HG02973 (cell line): Measurements from ENCODE around the gene VASH2.
"Not testable (repeated sequence)": the region's sequence is repeated elsewhere in the genome, so short reads cannot be mapped to it uniquely, and the experiment has no call there.

Experiments
- ATAC-seq: cut with Tn5 transposase; IDR thresholded peaks from one replicate; pipeline ENCODE4 v1.9.1; 2021; ENCODE audit warnings: moderate library complexity; ENCODE audit not compliant: unreplicated experiment

VASH2 gene

DNA sequence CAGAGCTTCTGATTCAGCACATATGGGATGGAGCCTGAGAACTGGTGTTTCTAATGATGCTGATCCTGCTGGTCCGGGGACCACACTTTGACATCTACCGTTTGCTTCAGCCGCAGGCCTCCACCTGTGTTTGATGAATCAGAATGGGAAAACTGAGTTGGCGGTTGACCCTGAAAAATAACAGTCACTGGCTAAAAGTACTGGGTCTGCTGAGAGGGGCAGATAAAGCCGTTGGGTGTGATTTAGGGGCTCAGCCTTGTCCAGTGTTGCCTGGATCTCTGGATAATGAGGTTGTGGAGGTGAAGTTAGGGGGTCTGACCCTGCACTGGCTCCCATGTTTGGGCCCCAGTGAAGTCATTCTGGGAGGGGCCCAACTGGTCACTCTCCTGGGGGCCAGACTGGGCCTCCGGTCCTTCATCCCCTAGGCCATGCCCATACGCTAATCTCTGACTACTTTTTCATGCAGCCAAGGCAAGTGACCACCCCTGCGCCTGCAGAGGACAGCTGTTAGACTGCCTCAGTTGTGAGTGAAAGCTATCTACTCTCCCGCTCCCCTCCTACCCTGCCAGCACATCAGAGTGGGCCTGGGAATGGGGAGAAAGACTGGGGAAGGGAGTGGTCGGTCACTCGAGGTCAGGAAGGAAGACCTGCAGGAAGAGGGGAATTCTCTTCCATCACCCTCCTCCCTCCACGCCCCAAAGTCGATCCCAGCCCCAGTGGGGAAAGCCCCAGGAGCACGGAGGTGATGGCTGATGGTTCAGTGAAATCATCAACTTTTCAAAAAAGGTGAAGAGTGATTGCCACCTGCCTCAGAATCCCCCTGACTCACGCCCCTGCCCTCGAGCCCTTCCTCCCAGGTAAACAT, 27.7 kb downstream of the VASH2 start:
- ATAC-seq, result peak; percentile 37

DNA sequence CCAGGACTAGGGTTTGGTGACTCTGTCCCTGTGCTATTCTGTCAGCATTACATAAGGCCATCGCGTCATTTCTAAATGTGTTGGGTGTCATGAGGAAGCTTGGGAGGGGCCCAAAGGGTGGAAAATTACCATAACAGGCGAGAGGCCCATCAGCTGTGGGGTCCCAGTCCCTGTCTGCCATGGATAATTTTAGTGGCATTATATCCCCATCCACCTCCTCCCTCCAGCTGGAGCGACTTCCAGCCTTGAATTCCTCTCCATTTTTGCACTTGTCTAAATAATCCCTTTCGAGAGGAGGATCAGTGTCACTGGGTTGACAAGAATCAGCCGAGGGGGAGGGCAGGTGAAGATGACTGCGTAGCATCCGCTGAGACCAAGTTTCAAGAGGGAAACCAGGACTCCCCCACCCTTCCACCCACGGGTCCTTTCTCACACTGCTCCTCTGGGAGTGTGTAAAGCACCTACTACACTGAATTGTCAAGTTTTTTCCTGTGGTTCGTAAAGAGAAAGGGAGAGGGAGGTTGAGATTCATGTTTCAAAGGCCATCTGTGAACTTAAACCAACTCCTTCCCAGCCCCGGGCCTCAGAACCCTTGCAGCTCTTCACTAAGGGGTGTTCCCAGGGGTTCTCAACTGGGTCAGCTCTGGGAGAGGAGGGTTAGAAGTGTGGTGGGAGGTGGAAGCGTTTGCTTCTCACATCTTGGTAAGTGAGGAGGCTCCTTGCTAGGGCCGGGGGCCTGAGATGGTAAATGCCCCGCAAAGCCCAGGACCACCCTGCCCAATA, 29.2 kb downstream of the VASH2 start:
- peak; percentile 63 for ATAC-seq

DNA sequence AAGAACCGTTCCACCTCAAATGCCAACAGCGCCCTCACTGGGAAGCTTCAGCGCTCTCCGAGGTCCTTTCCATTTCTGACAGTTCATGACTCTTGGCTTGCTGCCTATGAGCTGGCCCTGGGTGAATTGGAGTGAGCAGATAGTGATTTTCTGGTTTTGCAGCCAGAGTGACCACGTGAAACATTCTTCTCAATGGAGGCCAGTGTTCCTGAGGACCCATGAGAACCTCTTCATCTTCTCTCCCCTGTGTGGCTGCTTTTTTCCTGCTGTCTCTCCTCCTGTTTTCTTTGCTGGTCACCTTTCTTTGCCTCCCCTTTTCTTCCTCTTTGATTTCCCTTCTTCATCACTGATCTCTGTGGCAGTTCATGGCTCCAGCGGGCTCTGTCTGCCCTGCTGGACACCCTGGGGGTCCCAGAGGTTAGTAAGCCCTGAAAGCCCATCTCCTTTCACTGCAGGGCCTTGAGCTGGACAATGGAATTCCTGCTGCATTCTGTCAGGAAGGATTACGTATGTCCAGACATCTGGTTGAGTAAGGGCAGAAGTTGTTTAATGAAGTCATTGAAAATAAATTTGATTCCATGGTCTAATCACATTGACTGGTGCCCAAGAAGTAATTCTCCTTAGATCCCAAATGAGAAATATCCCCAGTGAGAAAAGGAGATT, 29.9 kb downstream of the VASH2 start:
- no peak for ATAC-seq

DNA sequence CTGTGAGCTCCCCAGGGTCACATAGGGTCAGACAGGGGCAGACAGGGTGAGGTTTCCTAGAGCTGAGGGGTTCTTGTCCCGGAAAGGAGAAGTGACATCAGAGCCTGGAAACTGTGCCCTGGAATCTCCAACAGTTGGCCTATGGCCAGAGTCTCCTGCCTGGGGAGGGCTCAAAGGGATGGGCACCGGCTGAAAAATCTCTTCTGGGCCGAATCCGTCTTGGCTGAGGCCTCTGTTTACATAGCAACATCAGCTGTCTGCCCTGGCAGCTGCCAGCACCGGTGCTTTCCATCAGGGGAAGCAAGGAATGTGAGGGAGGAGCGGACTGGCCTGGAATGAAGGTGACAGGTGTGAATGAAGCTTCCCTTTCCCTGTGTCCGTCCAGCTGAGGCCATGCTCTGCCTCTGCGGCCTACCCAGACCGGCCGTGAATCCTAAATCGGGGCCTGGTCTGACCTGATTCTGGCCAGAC, 30.7 kb downstream of the VASH2 start:
- ATAC-seq, result no peak

DNA sequence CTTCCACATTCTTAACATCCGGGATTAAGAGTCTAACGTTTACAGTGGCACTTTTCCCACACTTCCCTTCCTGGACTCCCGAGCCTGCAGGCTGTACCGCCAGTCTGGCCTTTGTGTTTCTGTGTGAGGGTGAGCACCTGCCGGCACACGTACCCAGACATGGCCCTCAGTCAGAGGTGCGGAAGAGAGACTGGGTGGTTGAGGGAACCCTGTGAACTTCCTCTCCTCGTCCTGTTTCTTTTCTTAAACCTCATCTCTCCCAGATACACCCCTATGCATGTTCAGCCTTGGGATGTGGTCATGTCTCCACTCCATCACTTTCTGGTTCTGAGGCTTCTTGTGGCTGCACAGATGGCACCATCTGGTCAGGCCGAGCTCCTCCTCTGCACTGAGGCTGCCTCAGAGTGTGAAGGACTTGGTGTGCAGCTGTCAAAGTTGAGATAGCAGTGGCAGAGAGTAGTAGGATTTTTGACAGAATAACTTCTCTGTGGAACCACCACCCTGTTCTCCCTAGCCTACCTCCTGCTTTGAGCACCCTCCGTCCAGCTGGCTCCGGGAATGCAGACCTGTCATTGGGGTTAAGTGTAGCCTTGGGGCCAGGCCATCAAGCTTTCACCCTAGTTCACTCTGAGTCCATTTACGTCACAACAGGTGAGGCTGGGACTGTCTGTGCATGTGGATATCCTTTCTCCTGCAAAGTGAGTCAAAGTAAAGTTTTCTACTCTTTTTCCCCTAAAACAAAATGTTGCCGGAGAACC, 31.4 kb downstream of the VASH2 start:
- ATAC-seq, result peak; percentile 59

DNA sequence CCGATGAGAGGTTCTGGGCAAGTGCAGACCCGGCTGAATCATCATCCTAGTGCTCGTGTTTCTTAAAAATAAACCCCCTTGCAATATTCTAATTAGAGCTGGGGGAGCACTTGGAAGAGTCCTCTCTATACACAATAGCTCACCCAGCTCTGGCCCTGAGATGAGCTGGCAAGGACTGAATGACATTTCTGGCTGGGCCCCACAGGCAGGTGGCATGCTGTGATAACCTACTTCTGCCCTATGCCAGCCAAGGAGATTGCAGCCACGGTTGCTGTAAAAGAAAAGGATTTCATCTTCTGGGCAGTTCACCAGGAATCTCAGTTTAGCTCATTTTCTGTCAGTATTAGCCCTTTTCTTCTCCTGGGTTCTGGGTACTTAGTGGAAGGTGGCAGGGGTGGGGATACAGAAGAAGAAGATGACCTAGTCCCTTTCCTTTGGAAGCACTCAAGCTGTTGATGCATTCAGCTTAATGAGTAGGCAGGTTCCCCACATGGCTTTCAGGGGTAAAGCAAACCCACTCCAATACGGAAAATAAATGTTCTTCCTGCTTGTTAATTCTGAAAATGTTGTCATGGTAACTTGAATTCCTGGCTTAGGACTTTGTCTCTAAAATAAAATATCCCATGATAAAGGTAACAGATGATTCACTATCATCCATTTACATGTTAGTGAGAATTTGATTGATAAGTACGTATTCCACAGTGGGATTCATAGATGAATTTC, 32.2 kb downstream of the VASH2 start:
- ATAC-seq, result no peak

DNA sequence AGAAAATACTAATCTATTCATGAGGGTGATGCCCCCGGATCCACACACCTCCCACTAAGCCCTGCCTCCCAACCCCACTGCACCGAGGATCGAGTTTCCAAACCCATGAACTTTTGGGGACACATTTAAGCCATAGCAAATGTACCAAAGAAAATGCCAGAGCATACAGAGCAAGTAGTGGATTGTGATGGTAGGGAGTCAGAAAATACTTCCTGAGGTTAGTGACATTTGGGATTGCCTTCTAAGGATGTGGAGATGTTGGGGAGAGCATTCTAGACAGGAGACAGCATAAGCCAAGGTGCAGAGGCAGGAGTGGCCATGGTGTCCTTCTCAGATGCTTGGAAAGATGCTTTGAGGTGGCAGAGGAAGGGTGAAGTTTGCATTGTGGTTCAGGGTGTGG, 33.1 kb downstream of the VASH2 start:
- ATAC-seq, result no peak

DNA sequence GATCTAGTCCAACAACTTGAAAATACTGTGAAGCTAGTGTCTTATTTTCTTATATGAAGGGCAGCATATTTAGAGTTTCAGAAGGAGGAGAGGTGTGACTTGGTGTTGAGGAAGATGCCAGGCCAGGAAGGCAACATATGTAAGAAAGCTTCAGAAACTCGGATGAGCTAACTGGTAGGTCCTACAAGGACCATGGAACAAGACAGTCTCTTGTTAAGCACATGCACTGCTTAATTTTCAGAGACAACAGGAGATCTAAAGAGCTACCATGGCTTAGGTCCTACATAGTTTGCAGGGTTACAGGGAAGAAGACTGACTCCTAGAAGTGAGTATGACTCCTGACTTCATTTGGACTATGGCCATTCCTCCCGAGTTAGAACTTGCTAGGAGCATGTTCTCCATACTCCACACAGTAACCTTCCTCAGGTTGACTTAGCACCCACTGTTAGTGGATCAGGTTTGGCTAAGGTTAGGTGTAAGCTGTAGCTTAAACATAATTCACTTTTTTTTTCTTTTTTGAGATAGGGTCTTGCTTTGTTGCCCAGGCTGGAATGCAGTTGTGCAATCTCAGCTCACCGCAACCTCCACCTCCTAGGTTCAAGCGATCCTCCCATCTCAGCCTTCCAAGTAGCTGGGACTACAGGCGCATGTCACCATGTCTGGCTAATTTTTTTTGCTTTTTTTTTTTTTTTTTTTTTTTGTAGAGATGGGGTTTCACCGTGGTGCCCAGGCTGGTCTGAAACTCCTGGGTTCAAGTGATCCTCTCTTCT, 34.4 kb downstream of the VASH2 start:
- no peak for ATAC-seq

DNA sequence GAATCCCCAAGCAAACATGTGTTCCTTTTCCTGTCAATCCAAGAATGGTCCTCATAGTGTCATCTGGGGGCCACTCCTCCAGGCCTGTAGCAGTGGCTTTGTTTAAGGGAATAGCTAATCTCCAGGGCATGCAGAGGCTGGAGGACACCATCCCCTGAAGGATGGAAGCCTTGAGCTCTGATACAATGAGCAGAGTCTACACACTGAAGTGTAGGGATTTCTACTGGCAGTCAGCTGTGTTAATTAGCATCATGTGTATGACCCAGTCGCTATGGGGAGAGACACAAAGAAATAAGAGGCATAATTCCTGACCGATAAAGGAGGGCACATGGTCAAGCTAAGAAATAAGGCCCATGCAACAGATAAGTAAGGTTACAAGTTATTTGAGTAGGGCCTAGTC, 36.2 kb downstream of the VASH2 start:
- ATAC-seq, result no peak

DNA sequence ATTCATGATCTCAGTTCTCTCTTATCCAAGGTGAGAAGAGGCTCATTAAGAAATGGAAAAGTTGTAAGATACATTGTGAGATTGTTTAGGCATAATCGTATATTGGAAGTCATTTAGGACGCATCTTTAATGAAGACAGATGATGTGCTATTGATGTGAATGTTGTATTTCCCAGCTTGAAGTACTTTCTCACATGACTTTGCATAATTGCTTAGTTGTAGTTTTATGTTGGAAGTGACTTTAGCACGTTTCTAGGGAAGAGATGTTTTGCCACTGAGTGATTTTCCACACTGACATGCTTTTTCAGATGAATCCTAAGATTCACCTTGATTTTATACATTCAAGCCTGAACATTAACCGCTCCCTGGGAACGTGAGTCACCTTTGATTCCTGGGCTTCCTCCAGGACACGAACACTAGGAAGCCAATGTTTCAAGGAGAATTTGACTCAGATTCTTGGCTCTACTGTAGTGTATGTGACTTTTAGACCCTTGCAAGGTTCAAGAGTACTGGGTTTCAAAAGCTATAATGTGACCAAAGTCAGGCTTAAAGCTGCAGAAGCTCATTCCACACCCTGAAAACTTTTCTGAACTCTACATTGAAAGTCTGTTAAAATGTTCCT, 37.5 kb downstream of the VASH2 start:
- ATAC-seq, result no peak

DNA sequence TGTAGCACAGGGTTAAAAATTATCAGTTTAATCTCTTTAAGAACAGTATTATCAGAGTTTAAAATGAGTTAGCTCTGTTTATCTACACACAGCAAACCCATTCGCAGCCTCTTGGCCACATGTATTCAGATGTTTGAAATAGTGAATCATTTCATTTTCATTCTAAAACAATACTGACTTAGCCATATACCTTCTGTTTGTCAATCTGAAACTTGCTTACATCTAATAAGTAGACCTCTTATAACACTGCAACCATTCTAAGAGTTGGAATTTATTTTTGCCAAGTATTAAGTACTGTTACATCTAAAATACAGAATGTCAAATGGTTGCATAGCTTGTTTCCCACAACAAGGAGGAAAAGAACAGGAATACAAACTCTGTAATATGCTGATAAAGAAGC, 39.9 kb downstream of the VASH2 start:
- no peak for ATAC-seq

DNA sequence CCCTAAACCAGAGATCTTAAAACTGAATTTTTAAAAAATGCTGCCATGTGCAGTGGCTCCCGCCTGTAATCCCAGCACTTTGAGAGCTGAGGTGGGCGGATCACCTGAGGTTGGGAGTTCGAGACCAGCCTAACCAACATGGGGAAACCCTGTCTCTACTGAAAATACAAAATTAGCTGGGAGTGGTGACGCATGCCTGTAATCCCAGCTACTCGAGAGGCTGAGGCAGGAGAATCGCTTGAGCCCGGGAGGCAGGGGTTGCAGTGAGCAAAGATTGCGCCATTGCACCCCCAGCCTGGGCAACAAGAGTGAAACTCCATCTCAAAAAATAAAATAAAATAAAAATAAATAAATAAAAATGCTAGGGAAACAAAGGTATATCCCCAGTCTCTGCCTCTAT, 43.6 kb downstream of the VASH2 start:
- not testable (repeated sequence) for ATAC-seq

DNA sequence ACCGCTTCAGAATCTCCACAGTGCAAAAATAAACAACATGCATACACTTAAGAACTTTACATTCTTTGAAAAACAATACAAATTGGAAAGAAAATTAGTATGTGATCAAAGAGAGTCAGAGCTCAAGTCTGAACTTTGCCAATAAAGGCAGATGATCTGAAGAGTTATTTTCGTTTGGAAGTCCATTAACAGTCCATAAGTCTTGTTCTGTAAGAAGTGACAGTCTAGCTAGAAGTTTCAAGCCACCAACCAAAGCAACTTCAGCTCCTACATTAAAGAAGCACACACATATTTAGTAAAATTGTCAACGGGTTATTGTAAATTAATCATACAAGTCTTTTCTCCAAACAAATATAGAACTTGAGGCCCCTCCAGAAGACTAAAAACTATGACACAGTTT, 44.6 kb downstream of the VASH2 start:
- ATAC-seq, result no peak

DNA sequence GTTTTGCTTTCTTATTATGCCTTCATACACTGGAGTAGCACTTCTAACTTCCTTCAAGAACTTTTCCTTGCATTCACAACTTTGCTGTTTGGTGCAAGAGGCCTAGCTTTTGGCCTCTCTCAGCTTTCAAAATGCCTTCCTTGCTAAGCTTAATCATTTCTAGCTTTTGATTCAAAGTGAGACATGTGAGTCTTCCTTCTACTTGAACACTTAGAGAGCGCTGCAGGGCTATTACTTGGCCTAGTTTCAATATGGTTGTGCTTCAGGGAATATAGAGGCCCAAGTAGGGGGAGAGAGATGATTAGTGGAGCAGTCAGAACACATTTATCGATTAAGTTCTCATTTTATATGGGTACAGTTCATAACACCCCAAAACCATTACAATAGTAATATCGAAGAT, 52.9 kb downstream of the VASH2 start:
- ATAC-seq, result no peak

DNA sequence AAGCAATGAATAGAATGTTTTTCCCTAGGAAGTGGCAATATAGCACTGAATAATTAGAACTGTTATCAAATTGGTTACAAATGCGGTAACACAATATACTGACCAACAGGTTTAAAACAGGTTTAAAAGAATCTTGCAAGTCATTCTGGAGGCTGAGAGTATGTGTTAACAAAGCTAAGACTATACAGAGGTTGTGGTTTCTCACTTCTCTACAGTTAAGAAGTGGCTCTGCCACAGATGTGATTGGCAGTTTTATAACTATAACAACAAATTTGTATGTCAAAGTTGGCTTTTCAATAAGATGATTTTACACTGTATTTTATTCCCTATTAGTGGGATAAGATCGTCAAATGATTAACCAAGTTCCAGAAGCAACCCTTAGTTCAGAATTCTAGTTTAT, 58.2 kb downstream of the VASH2 start:
- peak; percentile 48 for ATAC-seq

DNA sequence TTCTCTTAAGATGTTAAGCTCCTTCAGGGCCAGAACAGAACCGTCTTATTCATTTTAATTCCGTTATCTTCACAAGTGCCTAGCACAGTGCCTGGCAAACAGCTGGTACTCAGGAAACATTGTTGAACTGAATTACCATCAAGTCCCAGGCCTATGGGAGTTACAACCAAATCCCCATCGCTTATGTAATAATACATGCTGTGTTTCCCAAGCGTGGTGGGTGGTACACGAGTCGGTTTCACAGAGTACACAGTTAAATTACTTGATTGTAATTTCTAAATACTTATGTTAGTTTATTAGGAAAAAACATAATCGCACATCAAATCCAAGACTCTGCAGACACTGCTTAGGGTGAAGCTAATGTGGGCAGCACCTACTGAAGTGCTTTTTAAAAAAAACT, 64.3 kb downstream of the VASH2 start:
- ATAC-seq, result no peak

DNA sequence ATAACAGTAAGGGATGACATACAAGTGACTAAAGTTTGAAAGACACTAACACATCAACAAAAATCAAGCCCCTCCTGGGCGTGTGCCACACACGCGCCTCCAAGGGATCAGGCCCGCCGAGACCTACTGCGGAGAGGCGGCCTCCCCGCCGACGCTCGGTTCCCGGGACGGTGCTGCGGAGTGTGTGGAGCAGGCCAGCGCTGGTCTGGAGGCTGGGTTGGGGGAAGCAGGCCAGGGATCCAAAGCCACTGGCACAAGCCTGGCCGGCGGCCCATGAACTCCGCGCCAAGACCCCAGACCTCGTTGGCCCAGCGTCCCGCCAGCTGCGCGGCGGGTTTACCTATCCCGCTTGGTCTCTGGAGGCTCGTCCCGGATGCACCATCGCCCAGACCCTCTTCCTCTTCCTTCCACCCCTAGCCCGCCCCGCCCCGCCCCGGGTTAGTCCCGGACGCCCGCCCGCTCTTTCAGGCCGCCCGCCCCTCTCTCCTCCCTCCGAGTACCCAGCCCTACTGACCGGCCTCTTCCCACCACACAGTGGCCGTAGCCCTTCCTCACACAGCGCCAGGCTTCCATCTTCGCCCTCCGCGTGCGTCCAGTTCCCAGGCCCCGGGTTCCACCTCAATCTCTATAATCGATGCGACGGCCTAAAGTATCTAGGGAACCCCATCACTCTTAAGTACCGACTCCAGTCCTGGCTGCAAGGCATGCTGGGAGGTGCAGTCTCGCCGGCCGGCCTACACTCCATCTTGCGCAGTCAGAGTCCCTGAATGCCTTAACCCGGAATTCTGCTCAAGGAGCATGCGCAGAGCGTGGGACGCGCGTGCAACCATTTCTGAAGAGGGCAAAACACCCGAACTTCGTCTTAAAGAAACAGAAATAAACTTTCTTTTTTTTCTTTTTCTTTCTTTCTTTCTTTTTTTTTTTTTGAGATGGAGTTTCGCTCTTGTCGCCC, 65.0 kb downstream of the VASH2 start, which contains the start of gene ANGEL2:
TSS of gene ANGEL2 (minus strand) at position 769 of the 952 bp plus-strand sequence. CDS start at position 573, 196 bp downstream.
- peak; percentile 95 for ATAC-seq
